HepG2 (cell line): ENCODE results near the gene ERC1. TPM values are rescaled to one million over a fixed set of nuclear protein-coding genes. Genes with fewer than 3 reads are reported as not detected.

Source experiments
- GPBP1L1 ChIP-seq: sonication (generic); formaldehyde crosslinking; IDR thresholded peaks from 2 replicates; pipeline ENCODE4 v1.5.0; 2020; ENCODE audit warnings: mild to moderate bottlenecking, missing genetic modification reagents
- HES4 ChIP-seq: sonication (generic); formaldehyde crosslinking; IDR thresholded peaks from 2 replicates; pipeline ENCODE4 v1.9.0; 2021; ENCODE audit warnings: mild to moderate bottlenecking, missing genetic modification reagents, borderline replicate concordance
- HOXA5 ChIP-seq: sonication (generic); formaldehyde crosslinking; IDR thresholded peaks from 2 replicates; pipeline ENCODE4 v1.4.0; 2020; ENCODE audit warnings: missing genetic modification reagents
- MAFK ChIP-seq, 2 experiments: IDR thresholded peaks in 1 of 2; conservative IDR thresholded peaks in 1 of 2; 2 replicates each; pipeline ENCODE4 v1.6.1; 2011; ENCODE audit warnings: improper control_type of control experiment in 2 of 2, low read length in 2 of 2
- MLXIP ChIP-seq: sonication (generic); formaldehyde crosslinking; IDR thresholded peaks from 2 replicates; pipeline ENCODE4 v1.9.0; 2021; ENCODE audit warnings: missing genetic modification reagents, borderline replicate concordance
- NCOA1 ChIP-seq: sonication (generic); formaldehyde crosslinking; IDR thresholded peaks from 2 replicates; pipeline ENCODE4 v1.9.0; 2021; ENCODE audit warnings: missing genetic modification reagents
- PPARG ChIP-seq: conservative IDR thresholded peaks from 2 replicates; pipeline ENCODE4 v1.6.1; 2016; ENCODE audit warnings: missing biosample characterization, missing genetic modification reagents
- UBTF ChIP-seq: sonication (generic); formaldehyde crosslinking; IDR thresholded peaks from 2 replicates; pipeline ENCODE4 v1.4.0; 2020; ENCODE audit warnings: mild to moderate bottlenecking, missing genetic modification reagents
- ZFAT ChIP-seq: sonication (generic); formaldehyde crosslinking; conservative IDR thresholded peaks from 2 replicates; pipeline ENCODE4 v1.8.1; 2023; ENCODE audit warnings: missing genetic modification reagents, inconsistent platforms
- ZNF567 ChIP-seq: sonication (generic); formaldehyde crosslinking; IDR thresholded peaks from 2 replicates; pipeline ENCODE4 v1.8.1; 2023; ENCODE audit warnings: mild to moderate bottlenecking, missing genetic modification reagents, borderline replicate concordance
- polyA plus RNA-seq, 8 experiments: library from polyadenylated mRNA; depleted of rRNA in 3 of 8; stranded (reverse) in 7 of 8; unstranded in 1 of 8; fragments of >200 nt; fragmentation: Illumina TruSeq in 4 of 8; extraction: Trizol in 4 of 8; gene quantifications; 2 replicates each; pipeline versions ENCODE4 v1.2.1 to v1.2.3, GENCODE V29; 2011 to 2016; ENCODE audit warnings: low read depth in 4 of 8, missing spikeins in 1 of 8, mixed read lengths in 1 of 8; ENCODE audit not compliant: insufficient read depth in 1 of 8
- total RNA-seq, 5 experiments: library from RNA; depleted of rRNA; stranded (reverse); fragments of >200 nt; fragmentation: Illumina TruSeq; extraction: Trizol; gene quantifications; 2 replicates each; pipeline ENCODE4 v1.2.3, GENCODE V29; 2016; ENCODE audit warnings: low read depth in 1 of 5
- TF ChIP-seq, protein P1 (sequence below): sonication (generic); formaldehyde crosslinking; IDR thresholded peaks from one replicate; pipeline ENCODE4 v1.5.1; 2020; ENCODE audit warnings: mild to moderate bottlenecking, missing genetic modification reagents; ENCODE audit errors: not compliant biosample characterization

The ERC1 gene
- total and polyA plus RNA-seq, 2 of the 13 experiments (the other 11 are each of a cell fraction or from before 2014, with no cell fraction given): 6.1 to 12.4 TPM

DNA sequence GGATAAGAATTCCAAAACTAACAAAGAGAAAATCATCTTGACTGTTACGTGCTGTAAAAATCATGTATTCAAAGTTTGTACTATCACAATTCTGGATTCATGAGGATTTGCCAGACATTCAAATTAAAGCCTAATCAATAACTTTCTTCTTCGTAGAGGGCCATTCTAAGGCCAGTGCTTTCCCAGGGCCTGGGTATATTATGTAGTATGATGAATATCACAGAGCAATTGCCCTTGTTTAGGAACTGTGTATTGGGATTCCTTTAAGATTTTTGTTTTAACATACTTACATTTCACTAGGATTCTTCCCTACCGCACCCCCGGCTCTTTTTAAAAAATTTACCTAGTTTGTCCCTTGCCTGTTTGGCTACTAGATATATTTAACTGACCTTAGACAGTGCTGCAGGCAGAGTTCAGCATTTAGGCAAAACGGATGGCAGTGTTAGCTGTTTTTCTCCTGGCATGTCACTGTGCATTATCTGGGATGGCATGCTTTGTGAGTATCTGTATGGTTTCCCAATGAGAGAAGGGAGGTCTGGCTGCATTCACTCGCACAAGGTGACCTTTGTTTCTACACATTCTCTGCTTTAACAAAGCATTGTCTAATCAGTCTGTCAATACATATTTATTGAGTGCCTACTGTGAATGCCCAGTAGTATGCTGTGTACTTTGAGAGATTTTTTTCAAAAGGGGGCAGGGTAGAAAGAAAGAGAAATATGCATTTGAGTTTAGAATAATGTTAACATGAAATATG is 63.3 kb downstream of the ERC1 start (continued):
- TF ChIP-seq ZFAT (CRISPR knock-in tag) (no peak), HES4 (CRISPR knock-in tag) (no peak), NCOA1 (CRISPR knock-in tag) (no peak), ZNF567 (CRISPR knock-in tag) (no peak), UBTF (CRISPR knock-in tag) (no peak), HOXA5 (CRISPR knock-in tag) (no peak), MAFK (conservative IDR thresholded peaks at IDR 0.05 in 1 of 2, IDR thresholded peaks at IDR 0.05 in 1 of 2; ENCODE audit: low read length in 2 of 2) (no peak), GPBP1L1 (CRISPR knock-in tag) (no peak), MLXIP (no peak), PPARG (0 out of 2 replicates have a peak, but pooled peaks have one; percentile 39)
- TF ChIP-seq, protein P1, sequence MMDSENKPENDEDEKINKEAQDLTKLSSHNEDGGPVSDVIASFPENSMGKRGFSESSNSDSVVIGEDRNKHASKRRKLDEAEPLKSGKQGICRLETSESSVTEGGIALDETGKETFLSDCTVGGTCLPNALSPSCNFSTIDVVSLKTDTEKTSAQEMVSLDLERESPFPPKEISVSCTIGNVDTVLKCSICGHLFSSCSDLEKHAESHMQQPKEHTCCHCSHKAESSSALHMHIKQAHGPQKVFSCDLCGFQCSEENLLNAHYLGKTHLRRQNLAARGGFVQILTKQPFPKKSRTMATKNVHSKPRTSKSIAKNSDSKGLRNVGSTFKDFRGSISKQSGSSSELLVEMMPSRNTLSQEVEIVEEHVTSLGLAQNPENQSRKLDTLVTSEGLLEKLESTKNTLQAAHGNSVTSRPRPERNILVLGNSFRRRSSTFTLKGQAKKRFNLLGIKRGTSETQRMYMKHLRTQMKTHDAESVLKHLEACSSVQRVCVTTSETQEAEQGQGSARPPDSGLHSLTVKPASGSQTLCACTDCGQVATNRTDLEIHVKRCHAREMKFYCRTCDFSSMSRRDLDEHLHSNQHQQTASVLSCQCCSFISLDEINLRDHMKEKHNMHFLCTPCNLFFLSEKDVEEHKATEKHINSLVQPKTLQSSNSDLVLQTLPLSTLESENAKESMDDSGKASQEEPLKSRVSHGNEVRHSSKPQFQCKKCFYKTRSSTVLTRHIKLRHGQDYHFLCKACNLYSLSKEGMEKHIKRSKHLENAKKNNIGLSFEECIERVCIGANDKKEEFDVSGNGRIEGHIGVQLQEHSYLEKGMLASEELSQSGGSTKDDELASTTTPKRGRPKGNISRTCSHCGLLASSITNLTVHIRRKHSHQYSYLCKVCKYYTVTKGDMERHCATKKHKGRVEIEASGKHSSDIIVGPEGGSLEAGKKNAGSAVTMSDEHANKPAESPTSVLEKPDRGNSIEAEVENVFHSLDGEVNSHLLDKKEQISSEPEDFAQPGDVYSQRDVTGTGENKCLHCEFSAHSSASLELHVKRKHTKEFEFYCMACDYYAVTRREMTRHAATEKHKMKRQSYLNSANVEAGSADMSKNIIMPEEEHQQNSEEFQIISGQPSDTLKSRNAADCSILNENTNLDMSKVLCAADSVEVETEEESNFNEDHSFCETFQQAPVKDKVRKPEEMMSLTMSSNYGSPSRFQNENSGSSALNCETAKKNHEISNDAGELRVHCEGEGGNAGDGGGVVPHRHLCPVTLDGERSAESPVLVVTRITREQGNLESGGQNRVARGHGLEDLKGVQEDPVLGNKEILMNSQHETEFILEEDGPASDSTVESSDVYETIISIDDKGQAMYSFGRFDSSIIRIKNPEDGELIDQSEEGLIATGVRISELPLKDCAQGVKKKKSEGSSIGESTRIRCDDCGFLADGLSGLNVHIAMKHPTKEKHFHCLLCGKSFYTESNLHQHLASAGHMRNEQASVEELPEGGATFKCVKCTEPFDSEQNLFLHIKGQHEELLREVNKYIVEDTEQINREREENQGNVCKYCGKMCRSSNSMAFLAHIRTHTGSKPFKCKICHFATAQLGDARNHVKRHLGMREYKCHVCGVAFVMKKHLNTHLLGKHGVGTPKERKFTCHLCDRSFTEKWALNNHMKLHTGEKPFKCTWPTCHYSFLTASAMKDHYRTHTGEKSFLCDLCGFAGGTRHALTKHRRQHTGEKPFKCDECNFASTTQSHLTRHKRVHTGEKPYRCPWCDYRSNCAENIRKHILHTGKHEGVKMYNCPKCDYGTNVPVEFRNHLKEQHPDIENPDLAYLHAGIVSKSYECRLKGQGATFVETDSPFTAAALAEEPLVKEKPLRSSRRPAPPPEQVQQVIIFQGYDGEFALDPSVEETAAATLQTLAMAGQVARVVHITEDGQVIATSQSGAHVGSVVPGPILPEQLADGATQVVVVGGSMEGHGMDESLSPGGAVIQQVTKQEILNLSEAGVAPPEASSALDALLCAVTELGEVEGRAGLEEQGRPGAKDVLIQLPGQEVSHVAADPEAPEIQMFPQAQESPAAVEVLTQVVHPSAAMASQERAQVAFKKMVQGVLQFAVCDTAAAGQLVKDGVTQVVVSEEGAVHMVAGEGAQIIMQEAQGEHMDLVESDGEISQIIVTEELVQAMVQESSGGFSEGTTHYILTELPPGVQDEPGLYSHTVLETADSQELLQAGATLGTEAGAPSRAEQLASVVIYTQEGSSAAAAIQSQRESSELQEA (CRISPR knock-in tag): no peak
